Measurements from ENCODE around the gene AFAP1.

DNA sequence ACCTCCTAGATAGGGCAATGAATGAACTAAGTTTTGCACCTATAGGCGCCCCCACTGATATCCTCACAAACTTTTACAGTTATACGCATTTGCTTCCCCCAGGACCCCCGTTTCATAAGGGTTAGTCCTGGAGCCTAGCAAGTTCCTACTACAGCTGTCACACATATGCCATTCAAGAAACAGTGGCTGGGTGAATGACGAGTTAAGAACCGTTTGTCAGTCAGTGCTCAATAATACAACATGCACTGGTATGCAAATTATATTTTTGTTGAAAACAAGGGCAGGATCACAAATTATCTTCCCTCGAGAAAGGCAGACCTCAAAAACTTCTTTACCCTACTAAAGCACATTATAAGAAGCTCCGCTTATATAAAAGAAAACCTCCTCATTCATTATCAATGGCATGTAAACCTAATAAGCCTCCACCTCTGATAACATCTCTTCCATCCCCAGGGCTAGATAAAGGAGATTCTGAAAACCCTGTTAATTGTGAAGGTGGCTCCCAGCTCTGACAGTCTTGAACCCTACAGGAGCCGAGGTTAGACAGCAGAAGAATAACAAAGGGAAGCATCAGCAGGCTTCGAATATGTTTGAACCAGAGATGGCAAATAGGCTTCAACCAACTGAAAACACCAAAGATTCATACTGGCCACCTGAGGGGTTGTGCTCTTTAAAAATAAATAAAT is 40.3 kb downstream of the AFAP1 start:
- TF ChIP-seq, protein P1, sequence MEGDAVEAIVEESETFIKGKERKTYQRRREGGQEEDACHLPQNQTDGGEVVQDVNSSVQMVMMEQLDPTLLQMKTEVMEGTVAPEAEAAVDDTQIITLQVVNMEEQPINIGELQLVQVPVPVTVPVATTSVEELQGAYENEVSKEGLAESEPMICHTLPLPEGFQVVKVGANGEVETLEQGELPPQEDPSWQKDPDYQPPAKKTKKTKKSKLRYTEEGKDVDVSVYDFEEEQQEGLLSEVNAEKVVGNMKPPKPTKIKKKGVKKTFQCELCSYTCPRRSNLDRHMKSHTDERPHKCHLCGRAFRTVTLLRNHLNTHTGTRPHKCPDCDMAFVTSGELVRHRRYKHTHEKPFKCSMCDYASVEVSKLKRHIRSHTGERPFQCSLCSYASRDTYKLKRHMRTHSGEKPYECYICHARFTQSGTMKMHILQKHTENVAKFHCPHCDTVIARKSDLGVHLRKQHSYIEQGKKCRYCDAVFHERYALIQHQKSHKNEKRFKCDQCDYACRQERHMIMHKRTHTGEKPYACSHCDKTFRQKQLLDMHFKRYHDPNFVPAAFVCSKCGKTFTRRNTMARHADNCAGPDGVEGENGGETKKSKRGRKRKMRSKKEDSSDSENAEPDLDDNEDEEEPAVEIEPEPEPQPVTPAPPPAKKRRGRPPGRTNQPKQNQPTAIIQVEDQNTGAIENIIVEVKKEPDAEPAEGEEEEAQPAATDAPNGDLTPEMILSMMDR (IDR thresholded peaks at IDR 0.05) = no peak
- TF ChIP-seq POLR2A (IDR thresholded peaks at IDR 0.05) (no peak), POLR2AphosphoS5 (IDR thresholded peaks at IDR 0.05) (no peak), EP300 (IDR thresholded peaks at IDR 0.05) (no peak)
